GOT3 (cell line): ENCODE measurements around the gene SCAMP2.

Experiments
- DNase-seq: peaks from one replicate; lab custom pipeline; 2025; ENCODE audit warnings: mixed read lengths; lab: John Stamatoyannopoulos, UW

The SCAMP2 gene

DNA sequence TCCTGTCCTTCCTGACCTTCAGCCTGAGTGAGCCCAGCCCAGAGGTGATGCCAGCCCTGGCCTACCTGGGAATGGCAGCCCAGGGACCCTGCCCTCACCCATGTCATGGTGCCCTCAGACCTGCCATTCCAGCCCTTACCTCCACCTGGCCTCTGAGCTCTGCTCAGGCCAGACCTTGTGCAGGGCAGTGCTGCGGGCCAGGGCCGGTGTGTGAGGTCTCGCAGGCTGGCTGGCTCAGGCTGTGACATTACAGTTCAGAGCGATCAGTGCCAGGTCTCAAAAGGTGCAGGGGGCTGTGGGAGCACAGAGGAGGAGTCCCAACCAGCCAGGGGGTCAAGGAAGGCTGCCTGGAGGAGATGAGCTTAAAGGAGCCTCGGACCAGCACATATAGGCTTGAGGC, 53.1 kb downstream of the SCAMP2 start:
- DNase-seq: no peak

DNA sequence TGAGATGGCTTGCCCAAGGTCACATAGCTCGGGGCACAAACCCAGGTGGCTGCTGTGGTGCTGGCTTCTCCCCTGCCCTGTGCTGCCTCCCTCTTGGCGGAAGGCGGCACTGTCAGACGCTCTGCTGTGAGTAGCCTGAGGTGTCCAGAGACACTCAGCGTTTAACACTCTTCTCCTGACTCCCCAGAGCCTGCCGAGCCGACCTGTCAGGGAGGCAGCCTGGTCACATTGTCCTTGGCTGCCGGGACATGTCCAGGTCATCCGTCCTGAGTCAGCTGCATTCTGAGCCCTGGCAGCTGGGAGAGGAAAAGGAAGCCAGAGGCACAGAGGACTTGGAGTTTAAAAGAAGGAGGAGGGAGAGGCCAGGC, 55.8 kb downstream of the SCAMP2 start:
- DNase-seq: no peak

DNA sequence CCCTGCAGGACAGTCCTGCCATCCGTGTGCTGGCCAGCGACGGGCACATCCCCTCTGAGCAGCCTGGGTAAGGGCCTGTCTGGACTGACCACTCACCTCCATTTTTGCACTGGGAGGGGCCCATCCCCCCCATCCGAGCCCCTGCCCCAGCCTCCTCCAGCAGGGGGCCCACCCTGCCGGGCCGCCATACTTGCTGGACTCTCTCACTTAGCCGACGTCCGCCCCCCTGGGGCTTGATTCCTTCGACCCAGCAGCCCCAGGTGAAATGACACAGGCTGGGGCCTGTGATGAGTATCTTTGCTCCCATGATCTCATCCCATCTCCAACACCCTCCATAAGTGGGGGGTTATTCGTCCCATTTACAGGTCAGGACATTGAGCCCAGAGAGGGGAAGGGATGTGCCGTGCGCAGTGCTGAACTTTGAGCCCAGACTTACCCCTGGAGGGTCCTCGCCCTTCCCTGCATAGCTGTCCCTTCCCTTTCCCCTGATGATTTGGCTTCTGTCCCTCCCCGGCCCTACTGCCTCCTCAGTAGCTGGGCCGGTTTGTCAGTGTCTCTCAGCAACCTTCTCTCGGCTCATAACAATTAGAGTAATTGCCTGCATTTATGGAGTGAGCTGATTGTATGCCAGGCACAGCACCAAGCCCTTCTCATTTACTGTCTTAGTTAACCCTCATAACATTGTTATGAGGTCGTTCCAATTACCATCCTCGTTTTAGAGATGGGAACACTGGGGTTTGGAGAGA, 56.4 kb downstream of the SCAMP2 start:
- DNase-seq: no peak

DNA sequence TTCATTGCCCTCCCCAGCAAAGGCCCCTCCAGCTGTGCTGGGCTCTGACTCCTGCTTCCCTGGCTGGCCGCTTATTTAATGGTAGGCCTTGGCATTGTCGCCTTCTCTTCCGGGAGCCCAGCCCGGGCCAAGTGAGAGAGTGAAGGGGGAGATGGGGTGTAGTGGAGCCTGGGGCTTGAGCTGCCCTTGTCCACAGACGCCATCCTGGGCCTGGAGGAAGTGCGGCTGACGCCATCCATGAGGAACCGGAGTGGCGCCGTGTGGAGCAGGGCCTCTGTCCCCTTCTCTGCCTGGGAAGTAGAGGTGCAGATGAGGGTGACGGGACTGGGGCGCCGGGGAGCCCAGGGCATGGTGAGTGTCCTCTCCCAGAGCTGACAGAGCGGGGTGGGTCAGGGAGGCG, 57.2 kb downstream of the SCAMP2 start:
- DNase-seq: no peak

DNA sequence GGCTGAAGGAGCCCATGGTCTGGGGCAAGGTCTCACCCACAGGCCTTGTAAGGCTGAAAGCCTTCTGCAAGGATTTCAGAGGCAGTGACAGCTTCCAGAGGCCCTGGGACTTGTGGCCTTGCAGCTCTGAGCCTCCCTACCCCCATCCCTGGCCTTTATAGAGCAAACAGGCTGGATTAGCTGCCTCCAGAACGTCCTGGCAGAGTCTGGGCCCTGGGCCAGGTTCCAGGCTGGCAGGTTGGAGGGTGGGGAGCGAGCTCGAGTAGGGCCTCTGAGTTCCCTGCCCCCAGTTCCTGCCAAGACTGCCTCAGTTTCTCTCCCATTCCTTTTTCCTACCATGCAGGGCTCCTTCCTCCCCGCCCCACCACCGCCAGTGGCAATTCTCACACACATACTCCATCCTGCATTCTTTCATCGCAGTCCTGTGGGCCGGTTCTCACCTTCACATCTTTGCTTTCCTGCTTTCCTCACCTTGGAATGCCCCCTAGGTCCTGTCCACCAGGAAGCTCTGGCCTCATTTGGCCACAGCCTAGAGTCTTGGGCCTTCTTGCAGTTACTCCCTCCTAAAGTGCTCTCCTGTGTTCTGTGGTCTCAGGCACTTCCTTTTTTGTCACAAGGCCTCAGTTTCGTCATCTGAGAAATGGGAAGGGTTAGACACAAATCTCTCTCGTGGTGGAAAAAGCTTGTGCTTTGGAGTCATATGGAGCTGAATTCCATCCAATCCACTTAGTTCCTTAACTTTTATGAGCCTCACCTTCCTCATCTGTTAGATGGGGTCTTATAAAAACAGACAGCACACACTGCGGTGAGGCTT, 57.8 kb downstream of the SCAMP2 start:
- no peak for DNase-seq

DNA sequence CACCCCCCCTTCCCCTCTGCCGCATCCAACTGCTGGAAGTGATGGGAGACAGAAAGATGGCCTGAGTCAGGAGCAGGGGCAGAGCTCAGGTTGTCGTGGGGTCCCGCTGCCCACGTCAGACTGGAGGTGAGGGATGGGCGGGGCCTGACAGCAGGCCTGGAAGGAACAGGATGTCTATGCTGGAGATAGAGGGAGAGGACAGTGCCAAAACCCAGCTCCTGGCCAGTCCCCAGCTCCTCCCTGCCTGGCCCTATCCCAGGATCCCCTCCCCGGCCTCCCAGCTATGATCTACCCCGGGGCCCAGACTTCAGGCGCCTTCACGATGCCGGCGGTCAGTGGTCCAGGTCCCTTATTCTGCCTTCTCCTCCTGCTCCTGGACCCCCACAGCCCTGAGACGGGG, 60.6 kb downstream of the SCAMP2 start, which contains the start of gene LMAN1L:
Gene LMAN1L (plus strand): TSS at position 303 of the 400 bp plus-strand sequence. CDS start 20 bp downstream, at position 323.
- DNase-seq: no peak

DNA sequence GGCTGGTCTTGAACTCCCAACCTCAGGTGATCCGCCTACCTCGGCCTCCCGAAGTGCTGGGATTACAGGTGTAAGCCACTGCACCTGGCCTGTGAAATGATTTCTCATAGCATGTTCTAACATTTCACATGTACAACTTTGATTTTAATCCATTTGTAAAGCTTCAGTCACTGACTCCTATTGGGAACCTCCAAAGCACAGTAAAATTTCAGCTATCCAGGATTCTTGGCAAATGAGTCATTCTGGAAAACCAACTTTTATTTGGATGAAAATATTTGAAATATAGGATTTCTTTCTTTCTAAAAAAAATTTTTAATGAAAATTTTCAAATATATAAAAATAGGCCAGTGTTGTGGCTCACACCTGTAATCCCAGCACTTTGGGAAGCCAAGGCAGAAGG, 63.2 kb downstream of the SCAMP2 start:
- no peak for DNase-seq

DNA sequence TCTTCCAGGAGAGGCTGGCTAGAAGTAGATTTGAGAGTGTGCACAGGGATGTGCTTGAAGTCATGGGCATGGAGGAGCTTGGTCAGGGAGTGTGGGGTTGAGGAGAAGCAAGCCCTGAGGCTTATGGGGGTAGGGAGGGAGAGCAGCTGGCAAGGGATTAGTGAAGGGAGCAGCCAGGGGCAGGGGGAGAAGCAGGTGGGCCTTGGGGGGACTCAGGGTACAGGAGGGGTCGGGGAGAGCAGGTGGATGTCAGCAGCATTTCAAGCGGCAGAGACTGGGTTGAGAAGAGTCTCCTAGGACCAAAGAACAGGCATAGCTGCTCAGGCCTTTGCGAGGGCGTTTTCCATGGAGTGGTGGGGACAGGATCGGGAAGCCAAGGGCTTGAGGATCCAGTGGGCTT, 63.9 kb downstream of the SCAMP2 start:
- no peak for DNase-seq

DNA sequence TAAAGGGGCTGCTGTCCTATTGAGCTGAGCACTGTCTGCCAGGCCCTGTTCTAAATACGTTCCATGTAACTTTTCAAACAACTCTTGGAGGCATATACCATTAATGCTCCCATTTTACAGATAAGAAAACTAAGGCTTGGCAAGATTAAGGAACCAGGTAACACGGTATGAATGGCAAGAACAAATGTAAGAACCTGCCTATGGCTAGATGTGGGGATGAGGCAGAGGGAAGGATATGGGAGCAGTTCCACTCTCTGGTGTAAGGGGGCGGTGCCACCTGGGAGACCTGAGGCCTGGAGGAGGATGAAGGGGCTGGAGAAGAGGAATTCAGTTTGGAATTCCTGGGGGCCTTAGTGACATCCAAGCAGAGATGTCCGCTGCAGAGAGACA, 64.3 kb downstream of the SCAMP2 start:
- no peak for DNase-seq

DNA sequence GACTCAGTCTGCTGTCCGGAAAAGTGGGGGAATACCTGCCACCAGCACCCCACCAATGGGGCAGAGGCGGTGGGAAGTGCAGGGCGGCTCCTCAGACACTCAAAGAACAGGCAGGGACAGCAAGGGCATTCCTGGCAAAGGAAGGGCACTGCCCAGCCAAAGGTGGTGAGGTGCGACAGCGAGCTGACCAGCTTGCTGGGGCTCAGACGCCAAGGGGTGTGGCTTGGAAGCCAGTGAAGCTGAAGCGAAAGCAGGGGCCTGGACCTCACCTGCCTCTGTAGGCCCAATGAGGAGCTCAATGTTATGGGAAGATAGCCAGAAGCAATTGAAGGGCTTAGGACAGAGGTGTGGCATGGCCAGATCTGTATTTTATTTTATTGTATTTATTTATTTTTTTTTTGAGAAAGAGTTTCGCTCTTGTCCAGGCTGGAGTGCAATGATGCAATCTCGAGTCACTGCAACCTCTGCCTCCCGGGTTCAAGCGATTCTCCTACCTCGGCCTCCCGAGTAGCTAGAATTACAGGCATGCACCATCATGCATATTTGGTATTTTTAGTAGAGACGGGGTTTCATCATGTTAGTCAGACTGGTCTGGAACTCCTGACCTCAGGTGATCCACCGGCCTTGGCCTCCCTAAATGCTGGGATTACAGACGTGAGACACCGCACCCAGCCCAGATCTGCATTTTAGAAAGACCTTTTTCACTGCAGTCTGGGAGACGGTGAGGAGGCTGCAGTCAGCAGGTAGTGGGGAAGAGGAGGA, 64.9 kb downstream of the SCAMP2 start:
- no peak for DNase-seq

DNA sequence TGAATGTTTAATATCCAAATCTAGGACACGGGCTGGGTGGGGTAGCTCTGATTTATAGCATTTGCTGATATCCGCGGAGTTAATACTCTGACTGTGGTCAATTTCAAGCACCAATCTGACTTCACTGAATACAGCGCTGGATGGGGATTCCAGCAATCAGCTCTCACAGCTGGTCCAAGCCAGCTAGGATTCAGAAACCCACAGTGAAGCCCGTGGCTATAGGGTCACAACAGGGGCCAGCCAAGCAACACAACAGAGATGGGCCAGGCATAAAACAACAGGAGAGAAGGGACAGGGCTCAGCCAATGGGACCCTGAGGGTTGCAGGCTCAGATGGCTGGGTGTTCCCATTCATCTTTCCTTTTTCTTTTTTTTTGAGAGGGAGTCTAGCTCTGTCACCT, 65.9 kb downstream of the SCAMP2 start:
- DNase-seq: no peak

DNA sequence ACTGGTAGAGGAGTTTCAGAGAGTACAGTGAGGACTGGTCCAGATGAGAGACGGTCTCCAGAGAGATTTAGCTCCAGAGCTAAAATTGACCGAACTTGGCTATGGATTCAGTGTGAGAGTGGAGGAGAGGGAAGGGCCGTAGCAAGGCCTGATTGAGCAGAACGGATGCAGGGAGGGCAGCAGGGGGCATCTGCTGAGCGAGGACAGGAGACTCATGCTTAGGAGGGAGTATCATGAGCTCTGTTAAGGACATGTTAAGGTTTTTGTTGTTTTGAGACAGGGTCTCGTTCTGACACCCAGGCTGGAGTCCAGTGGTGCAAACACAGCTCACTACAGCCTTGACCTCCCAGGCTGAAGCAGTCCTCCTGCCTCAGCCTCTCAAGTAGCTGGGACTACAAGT, 68.2 kb downstream of the SCAMP2 start:
- DNase-seq: no peak

DNA sequence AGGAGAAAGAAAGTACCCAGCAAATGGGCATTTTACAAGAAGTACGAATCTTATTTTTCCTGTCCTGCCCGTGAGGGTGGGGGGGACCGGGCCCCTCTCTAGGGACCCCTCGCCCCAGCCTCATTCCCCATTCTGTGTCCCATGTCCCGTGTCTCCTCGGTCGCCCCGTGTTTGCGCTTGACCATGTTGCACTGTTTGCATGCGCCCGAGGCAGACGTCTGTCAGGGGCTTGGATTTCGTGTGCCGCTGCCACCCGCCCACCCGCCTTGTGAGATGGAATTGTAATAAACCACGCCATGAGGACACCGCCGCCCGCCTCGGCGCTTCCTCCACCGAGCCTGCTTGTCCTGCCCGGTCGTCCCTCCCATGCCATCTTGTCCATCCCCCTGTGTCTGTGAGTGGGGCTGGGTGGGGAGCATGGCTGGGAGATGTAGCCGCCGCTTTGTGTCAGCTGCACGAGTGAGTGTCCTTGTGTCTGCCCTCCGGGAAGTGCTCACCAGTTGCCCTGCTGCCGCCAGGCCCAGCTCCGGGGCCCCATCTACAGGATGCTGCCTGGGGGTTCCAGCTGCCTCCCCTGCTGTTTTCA, 70.2 kb downstream of the SCAMP2 start:
- no peak for DNase-seq

DNA sequence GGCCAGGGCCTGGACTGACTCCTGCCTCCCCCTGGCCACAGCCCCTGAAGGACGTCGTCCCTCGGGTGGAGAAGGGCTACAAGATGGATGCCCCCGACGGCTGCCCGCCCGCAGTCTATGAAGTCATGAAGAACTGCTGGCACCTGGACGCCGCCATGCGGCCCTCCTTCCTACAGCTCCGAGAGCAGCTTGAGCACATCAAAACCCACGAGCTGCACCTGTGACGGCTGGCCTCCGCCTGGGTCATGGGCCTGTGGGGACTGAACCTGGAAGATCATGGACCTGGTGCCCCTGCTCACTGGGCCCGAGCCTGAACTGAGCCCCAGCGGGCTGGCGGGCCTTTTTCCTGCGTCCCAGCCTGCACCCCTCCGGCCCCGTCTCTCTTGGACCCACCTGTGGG, 70.9 kb downstream of the SCAMP2 start:
- DNase-seq: no peak

DNA sequence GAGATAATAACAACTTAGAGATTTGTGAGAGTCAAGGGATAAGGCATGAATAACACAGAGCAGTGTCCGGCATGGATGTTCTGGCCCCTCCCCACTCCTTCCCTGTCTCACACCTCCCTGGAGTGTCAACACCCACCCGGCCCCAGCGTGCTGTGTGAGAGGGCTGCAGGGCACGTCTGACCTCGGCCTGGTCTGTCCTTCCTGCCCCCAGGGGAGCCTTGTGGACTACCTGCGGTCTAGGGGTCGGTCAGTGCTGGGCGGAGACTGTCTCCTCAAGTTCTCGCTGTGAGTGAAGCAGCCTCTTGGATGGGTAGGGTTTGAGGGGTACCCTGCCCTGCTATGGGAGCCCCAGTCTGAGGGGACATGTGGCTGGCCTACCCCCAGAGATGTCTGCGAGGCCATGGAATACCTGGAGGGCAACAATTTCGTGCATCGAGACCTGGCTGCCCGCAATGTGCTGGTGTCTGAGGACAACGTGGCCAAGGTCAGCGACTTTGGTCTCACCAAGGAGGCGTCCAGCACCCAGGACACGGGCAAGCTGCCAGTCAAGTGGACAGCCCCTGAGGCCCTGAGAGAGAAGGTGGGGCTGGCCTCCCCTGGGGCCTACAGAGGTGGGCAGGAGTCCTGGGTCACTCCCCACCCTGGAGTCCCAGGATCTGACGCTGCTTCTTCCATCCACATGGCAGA, 71.7 kb downstream of the SCAMP2 start:
- DNase-seq: no peak

DNA sequence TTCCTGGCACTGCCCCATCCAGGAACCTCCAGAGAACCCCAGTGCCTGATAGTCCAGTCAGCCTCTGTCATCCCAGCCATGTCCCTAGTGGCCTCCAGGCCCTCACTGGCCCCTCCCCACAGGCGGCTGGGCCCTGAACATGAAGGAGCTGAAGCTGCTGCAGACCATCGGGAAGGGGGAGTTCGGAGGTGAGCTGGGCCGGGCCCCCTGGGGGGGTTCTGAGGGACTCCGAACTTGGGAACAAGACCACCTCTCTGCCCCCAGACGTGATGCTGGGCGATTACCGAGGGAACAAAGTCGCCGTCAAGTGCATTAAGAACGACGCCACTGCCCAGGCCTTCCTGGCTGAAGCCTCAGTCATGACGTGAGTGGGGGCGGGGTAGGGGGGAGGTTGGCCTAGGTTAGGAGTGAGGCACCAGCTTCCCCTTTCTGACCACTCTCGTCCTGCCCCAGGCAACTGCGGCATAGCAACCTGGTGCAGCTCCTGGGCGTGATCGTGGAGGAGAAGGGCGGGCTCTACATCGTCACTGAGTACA, 72.5 kb downstream of the SCAMP2 start:
- DNase-seq: no peak

DNA sequence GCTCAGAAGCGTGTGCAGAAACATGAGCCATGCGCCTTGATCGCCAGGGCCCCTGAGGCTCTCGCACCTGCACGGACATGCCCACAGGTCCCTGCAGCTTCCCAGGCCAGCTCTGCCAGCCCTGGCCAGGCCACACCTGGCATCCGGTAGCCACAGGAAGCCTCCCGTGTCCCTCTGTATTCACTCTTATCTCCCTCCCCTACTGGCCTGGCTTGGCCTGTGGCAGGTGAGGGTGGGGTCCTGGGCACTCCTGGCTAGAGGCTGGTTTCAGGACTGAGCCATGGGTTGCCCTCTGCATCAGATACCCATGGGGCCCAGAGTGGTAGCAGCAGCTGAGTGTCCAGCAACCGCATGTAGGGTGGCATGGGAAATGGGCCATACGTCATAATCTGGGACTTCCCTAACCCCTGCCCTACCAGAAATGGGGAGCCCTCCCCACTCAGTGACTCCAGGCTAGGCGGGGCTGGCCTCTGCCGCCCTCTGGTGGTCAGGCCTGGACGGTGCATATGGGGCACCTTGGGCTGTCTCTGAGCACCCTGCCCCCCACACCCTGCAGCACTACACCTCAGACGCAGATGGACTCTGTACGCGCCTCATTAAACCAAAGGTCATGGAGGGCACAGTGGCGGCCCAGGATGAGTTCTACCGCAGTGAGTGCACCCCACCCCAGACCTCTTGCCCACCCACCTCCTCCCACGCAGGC, 73.2 kb downstream of the SCAMP2 start:
- no peak for DNase-seq

DNA sequence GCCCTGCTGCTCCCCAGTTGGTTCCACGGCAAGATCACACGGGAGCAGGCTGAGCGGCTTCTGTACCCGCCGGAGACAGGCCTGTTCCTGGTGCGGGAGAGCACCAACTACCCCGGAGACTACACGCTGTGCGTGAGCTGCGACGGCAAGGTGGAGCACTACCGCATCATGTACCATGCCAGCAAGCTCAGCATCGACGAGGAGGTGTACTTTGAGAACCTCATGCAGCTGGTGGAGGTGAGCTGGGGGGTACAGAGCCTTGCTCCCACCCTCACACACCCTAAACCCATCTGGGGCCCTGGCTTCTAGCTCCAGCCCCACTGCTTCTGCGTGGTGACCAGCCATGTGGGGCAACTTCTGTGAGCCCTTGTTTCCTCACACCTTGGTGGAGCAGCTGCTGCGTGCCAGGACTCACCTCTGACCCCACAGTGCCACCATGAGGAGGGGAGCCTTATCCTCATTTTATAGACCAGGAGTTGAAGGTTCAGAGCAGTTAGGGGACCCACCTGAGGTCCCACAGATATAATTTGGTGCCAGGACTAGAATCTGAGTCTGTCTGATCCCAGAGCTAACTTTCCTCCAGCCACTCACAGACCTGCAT, 73.8 kb downstream of the SCAMP2 start:
- DNase-seq: no peak

DNA sequence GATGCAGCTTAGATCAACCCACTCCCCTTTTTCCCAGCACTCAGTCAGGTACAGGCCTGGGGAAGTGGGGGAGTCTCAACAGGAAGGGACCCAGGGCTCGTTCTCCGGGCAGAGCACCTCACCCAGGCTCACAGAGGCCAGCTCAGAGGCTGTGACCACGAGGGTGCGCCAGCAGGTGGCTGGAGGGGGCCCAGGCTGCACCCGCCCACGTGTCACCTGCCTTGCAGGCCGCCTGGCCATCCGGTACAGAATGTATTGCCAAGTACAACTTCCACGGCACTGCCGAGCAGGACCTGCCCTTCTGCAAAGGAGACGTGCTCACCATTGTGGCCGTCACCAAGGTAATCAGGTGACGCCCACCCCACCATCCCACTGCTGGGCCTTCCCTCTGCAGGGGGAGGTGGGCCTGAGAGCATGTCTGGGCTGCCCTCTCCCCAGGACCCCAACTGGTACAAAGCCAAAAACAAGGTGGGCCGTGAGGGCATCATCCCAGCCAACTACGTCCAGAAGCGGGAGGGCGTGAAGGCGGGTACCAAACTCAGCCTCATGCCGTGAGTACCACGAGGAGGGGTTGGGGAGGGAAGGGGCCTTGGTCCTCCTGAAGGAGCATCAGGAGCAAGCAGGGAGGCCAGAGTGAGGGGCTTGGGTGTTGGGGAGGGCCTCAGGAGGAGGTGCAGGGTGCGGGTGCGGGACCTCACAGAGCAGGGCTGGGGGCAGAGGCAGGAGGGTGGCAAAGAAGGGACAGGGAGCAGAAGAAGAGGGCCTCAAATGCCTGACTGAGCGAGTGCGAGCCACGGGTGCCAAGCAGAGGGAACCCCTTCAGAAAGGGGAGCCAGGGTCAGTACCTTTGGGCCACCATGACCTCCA, 74.5 kb downstream of the SCAMP2 start:
- DNase-seq: no peak
